Common myeloid progenitor, CD34-positive (primary cell): ENCODE data around the gene CREG2. TPM values are rescaled to one million over a fixed set of nuclear protein-coding genes. Genes with fewer than 3 reads are reported as not detected.

Experiments
- CTCF ChIA-PET: fragments of 350-600 bp; sonication (Branson Sonifier 250); formaldehyde crosslinking; loops from one replicate; lab custom pipeline; 2021; ENCODE audit warnings: antibody characterized with exemption; lab: Charles Lee
- POLR2A ChIA-PET: fragments of 350-600 bp; sonication (Branson Sonifier 250); formaldehyde crosslinking; loops from one replicate; lab custom pipeline; 2021; ENCODE audit warnings: antibody characterized with exemption; lab: Charles Lee
- DNase-seq, 3 donors: peaks; one replicate each; pipeline versions ENCODE4 v3.0.0 to v3.0.0-alpha.2; 2013
- H3K27ac ChIP-seq, 2 experiments: 1 replicate in 1 of 2; 2 replicates in 1 of 2; pipeline ENCODE4 v1.7.0; 2013; ENCODE audit warnings: inconsistent platforms in 2 of 2, low read length in 2 of 2, mild to moderate bottlenecking in 2 of 2, low read depth in 1 of 2, moderate library complexity in 1 of 2; ENCODE audit not compliant: severe bottlenecking in 2 of 2, insufficient read depth in 1 of 2, poor library complexity in 1 of 2
- H3K27me3 ChIP-seq, 5 experiments: replicated peaks in 2 of 5; 1 replicate in 3 of 5; 2 replicates in 2 of 5; pipeline versions ENCODE4 v1.6.1 to v1.7.0; 2013; ENCODE audit warnings: low read length in 4 of 5, mild to moderate bottlenecking in 2 of 5, moderate library complexity in 2 of 5, inconsistent platforms in 1 of 5; ENCODE audit not compliant: insufficient read depth in 5 of 5, control insufficient read depth in 4 of 5
- H3K36me3 ChIP-seq, 4 experiments: 1 replicate in 2 of 4; 2 replicates in 2 of 4; pipeline versions ENCODE4 v1.6.1 to v1.7.0; 2013; ENCODE audit warnings: low read length in 3 of 4, control low read depth in 1 of 4, mild to moderate bottlenecking in 1 of 4; ENCODE audit not compliant: control insufficient read depth in 4 of 4, insufficient read depth in 4 of 4
- H3K4me1 ChIP-seq, 4 experiments: 1 replicate in 3 of 4; 2 replicates in 1 of 4; pipeline versions ENCODE4 v1.6.1 to v1.7.1; 2013; ENCODE audit warnings: low read length in 3 of 4, mild to moderate bottlenecking in 3 of 4, control low read depth in 1 of 4, inconsistent platforms in 1 of 4, moderate library complexity in 1 of 4; ENCODE audit not compliant: control insufficient read depth in 4 of 4, insufficient read depth in 4 of 4; ENCODE audit errors: control extremely low read depth in 1 of 4
- H3K4me3 ChIP-seq, 7 experiments: 1 replicate in 4 of 7; 2 replicates in 3 of 7; pipeline versions ENCODE4 v1.5.1 to v1.7.0; 2013; ENCODE audit warnings: mild to moderate bottlenecking in 7 of 7, low read length in 6 of 7, moderate library complexity in 6 of 7, inconsistent platforms in 2 of 7, low read depth in 2 of 7, control low read depth in 1 of 7; ENCODE audit not compliant: insufficient read depth in 4 of 7, control insufficient read depth in 1 of 7; ENCODE audit errors: extremely low read depth in 1 of 7
- H3K9me3 ChIP-seq, 5 experiments: 1 replicate in 4 of 5; 2 replicates in 1 of 5; pipeline versions ENCODE4 v1.6.1 to v1.7.1; 2013; ENCODE audit warnings: low read length in 4 of 5, mild to moderate bottlenecking in 2 of 5, inconsistent platforms in 1 of 5, low read depth in 1 of 5, moderate library complexity in 1 of 5; ENCODE audit not compliant: control insufficient read depth in 4 of 5, insufficient read depth in 2 of 5; ENCODE audit errors: control extremely low read depth in 1 of 5
- WGBS: methylation state at CpG from one replicate; pipeline ENCODE4 v1.1.5; 2013; ENCODE audit not compliant: insufficient coverage; 5-methylcytosine and 5-hydroxymethylcytosine counted together
- polyA plus RNA-seq: library from polyadenylated mRNA; unstranded; fragments of 120-200 nt; gene quantifications from one replicate; pipeline ENCODE4 v1.2.1, GENCODE V29; 2013

Gene CREG2, protein sequence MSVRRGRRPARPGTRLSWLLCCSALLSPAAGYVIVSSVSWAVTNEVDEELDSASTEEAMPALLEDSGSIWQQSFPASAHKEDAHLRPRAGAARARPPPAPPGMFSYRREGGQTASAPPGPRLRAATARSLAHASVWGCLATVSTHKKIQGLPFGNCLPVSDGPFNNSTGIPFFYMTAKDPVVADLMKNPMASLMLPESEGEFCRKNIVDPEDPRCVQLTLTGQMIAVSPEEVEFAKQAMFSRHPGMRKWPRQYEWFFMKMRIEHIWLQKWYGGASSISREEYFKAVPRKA
- 0.20 TPM for polyA plus RNA-seq

- Histone ChIP-seq H3K27me3 (peaks cover 5 to 47% (median 24%) of the 10 kb centered on the region in 5 experiments), H3K27ac (no peak within 1 kb of the TSS), H3K9me3 (peaks cover 0 to 3% (median 0%) of the 10 kb centered on the region in 5 experiments), H3K4me1 (peaks cover 3 to 14% (median 12%) of the 10 kb centered on the region in 4 experiments), H3K36me3 (no peaks in the 10 kb centered on the region), H3K4me3 (peak within 1 kb of the TSS; percentile 43 to 81 (median 66))
- DNase-seq = peak; percentile 59 to 81 (median 76)
- 0% methylated on average over 55 of the region's 79 CpGs for WGBS
- CTCF ChIA-PET = interaction anchor here (0.7 to 3.8 kb wide), 24 partner anchors 8 to 237 kb away, joined by 3 to 29 read pairs (median 4); no protein-coding TSS in a partner anchor
- POLR2A ChIA-PET = interaction anchor here (0.6 kb wide), 2 partner anchors 19 to 131 kb away, joined by 3 to 4 read pairs; no protein-coding TSS in a partner anchor
Observed at GRCh38 chr2:101387151-101387834, at the start of gene CREG2. CREG2 (minus strand) TSS chr2:101387503; CDS start chr2:101387457, 46 bp downstream.

GRCh38 chr2:101435001-101435862, 47.9 kb upstream of the CREG2 start:
- no peak for DNase-seq
- no peaks in the 10 kb centered on the region for H3K9me3 ChIP-seq
- H3K4me1 ChIP-seq = no peaks in the 10 kb centered on the region
- ChIA-PET CTCF (interaction anchor here (0.9 to 1.6 kb wide), 3 partner anchors 16 to 63 kb away, joined by 3 to 4 read pairs (median 3); partner anchors contain the start of gene CREG2), POLR2A (no interaction called here)
- no peak overlapping the region for H3K4me3 ChIP-seq
- no peaks in the 10 kb centered on the region for H3K27me3 ChIP-seq
- WGBS = 92% methylated on average over 21 of the region's 24 CpGs
- H3K36me3 ChIP-seq = no peaks in the 10 kb centered on the region
- H3K27ac ChIP-seq = no peak overlapping the region

DNA sequence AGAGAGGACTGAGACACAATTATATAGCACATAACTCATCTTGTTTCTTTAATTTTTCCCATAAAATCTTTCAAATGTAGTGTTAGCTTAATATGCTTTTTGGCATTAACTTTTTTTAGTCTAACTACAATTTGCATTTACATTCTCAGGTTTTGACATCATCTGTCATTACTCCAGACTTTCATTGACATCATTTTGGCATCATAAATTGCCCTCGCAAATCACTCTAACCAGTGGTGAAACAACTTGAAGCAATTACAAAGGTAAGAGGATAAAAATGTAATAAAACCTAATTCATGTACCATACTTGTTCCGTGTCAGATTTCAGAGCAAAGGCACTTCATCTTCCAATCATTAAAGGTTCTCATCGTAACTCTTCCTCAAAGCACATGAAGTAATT, 46.2 kb upstream of the CREG2 start:
- ChIA-PET CTCF (no interaction called here), POLR2A (no interaction called here)

DNA sequence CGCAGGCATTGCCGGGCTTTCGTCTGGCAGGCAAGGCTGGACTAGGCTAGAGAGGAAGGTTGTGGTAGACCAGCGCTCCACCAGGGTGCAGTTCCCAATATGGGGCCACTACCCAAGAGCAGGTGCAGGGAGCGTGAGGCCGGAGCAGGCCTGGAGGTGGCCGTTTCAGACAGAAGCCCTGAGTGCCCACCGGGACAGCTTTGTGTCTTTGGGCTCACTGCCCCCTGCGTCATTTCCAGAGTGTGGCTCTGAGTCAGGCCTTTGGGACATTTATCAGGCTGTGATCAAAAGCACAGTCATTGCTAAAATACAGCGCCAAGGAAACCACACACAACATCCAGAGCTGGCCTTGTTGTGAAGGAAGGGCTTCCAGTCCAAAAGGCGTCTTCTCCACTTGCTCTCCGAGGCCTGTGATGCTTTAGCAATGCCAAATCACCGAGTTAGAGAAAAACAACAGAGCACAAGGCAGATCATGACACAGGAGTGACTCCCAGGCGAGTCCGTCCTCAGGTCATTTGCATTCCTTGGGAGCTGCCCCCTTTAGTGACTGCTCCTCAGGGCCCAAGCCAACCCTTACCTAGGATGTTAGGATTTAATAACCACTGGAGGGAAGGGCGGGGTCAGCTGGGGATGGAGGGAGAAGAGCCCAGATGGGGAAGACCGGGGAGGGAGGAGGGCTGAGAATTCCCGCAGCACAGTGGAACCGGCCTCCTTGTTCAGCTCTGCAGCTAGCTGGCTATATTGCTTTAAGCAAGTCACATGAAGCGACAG, 45.3 kb upstream of the CREG2 start:
- POLR2A ChIA-PET = no interaction called here
- peak in 2 of 3 donors; percentile 9 to 21 for DNase-seq
- 93% methylated on average over 19 of the region's 20 CpGs for WGBS

More for the DNA sequence above, 46.2 kb upstream of the CREG2 start:
- Histone ChIP-seq H3K4me3 (no peak overlapping the region), H3K4me1 (no peaks in the 10 kb centered on the region), H3K27me3 (no peaks in the 10 kb centered on the region), H3K27ac (no peak overlapping the region), H3K36me3 (no peaks in the 10 kb centered on the region), H3K9me3 (no peaks in the 10 kb centered on the region)
- no CpG with 5 or more reads among the region's 3 CpGs for WGBS
- no peak for DNase-seq

GRCh38 chr2:101431486-101431885, 44.2 kb upstream of the CREG2 start:
- no peaks in the 10 kb centered on the region for H3K4me1 ChIP-seq
- no peak for DNase-seq
- no peak overlapping the region for H3K4me3 ChIP-seq
- H3K36me3 ChIP-seq = no peaks in the 10 kb centered on the region
- no peaks in the 10 kb centered on the region for H3K9me3 ChIP-seq
- CTCF ChIA-PET = interaction anchor here (0.5 to 2.1 kb wide), 6 partner anchors 11 to 413 kb away, joined by 3 to 7 read pairs (median 4); no protein-coding TSS in a partner anchor
- H3K27me3 ChIP-seq = no peaks in the 10 kb centered on the region
- 100% methylated on average over 2 of the region's 4 CpGs for WGBS
- POLR2A ChIA-PET = no interaction called here
- H3K27ac ChIP-seq = no peak overlapping the region

More for the DNA sequence above, 45.3 kb upstream of the CREG2 start:
- Histone ChIP-seq H3K27ac (no peak overlapping the region), H3K9me3 (no peaks in the 10 kb centered on the region), H3K36me3 (no peaks in the 10 kb centered on the region), H3K4me1 (no peaks in the 10 kb centered on the region), H3K27me3 (no peaks in the 10 kb centered on the region), H3K4me3 (no peak overlapping the region)
- CTCF ChIA-PET = interaction anchor here (1.9 to 2.1 kb wide), 3 partner anchors 12 to 399 kb away, joined by 6 to 7 read pairs (median 7); no protein-coding TSS in a partner anchor

DNA sequence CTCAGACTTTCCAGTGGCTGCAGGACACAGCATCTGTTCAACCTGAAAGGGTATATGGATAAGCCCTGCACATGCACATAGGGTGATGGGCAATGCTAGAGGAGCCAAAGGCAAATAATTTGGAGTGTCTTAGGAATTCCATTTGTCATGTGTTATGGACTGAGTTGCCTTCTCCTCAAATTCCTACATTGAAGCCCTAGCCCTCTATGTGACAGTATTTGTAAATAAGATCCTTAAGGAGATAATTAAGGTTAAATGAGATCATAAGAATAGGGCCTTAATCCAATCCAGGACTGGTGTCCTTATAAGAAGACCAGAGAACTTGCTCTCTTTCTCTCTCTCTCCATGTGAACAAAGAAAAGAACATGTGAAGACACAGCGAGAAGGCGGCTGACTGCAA, 42.9 kb upstream of the CREG2 start:
- ChIA-PET POLR2A (no interaction called here), CTCF (no interaction called here)
- no peaks in the 10 kb centered on the region for H3K27me3 ChIP-seq
- no peak for DNase-seq
- H3K36me3 ChIP-seq = no peaks in the 10 kb centered on the region
- H3K4me3 ChIP-seq = no peak overlapping the region
- no peaks in the 10 kb centered on the region for H3K4me1 ChIP-seq
- no peaks in the 10 kb centered on the region for H3K9me3 ChIP-seq
- 100% methylated on average over 2 of the region's 2 CpGs for WGBS
- no peak overlapping the region for H3K27ac ChIP-seq
